HG02840 (cell line): ENCODE results near the gene VAMP3.

Source experiments
- ATAC-seq: cut with Tn5 transposase; IDR thresholded peaks from one replicate; pipeline ENCODE4 v1.9.1; 2021; ENCODE audit warnings: mild to moderate bottlenecking, moderate library complexity, moderate number of reproducible peaks; ENCODE audit not compliant: unreplicated experiment, low FRiP score

VAMP3 gene

GRCh38 chr1:7809742-7810141 is 38.6 kb downstream of the VAMP3 start:
- no peak for ATAC-seq

- no peak for ATAC-seq
Observed at GRCh38 chr1:7810395-7810794, 39.3 kb downstream of the VAMP3 start.

GRCh38 chr1:7811476-7811875 is 40.4 kb downstream of the VAMP3 start:
- no peak for ATAC-seq

- ATAC-seq: no peak
Observed at GRCh38 chr1:7813677-7814373, 42.7 kb downstream of the VAMP3 start.

GRCh38 chr1:7821282-7821681 is 50.2 kb downstream of the VAMP3 start:
- ATAC-seq: no peak

GRCh38 chr1:7824701-7825100 is 53.6 kb downstream of the VAMP3 start:
- ATAC-seq: no peak

- no peak for ATAC-seq
Observed at GRCh38 chr1:7826363-7826762, 55.3 kb downstream of the VAMP3 start.

- ATAC-seq: no peak
Observed at GRCh38 chr1:7827126-7827955, 56.2 kb downstream of the VAMP3 start.
